SU-DHL-6 (cell line): Measurements from ENCODE around the gene KLHL29.

Experiments
- H2AFZ ChIP-seq: fragments of 200-600 bp; sonication (generic); 2 replicates; pipeline ENCODE4 v1.6.1; 2014; ENCODE audit warnings: low read depth, mild to moderate bottlenecking, moderate library complexity, mixed read lengths, antibody characterized with exemption, low read length; ENCODE audit not compliant: severe bottlenecking
- H3F3A ChIP-seq: fragments of 200-600 bp; shearing (Covaris generic); 2 replicates; pipeline ENCODE4 v1.6.0; 2016; ENCODE audit warnings: antibody characterized with exemption, mild to moderate bottlenecking; ENCODE audit not compliant: insufficient read depth
- H3K27ac ChIP-seq: fragments of 200-600 bp; sonication (generic); 2 replicates; pipeline ENCODE4 v1.5.1; 2016; ENCODE audit warnings: low read depth, mild to moderate bottlenecking, low read length, moderate library complexity, mixed read lengths
- H3K27me3 ChIP-seq: fragments of 200-600 bp; sonication (generic), shearing (Covaris generic); 2 replicates; pipeline ENCODE4 v1.6.0; 2014; ENCODE audit warnings: mild to moderate bottlenecking, low read length
- H3K36me3 ChIP-seq: fragments of 200-600 bp; sonication (generic); 2 replicates; pipeline ENCODE4 v1.6.1; 2014; ENCODE audit warnings: mild to moderate bottlenecking, low read length, mixed read lengths
- H3K4me2 ChIP-seq: fragments of 300-600, 200-600 bp; shearing (Covaris generic), sonication (generic); 2 replicates; pipeline ENCODE4 v1.6.0; 2014; ENCODE audit warnings: low read length, low read depth, mild to moderate bottlenecking; ENCODE audit not compliant: poor library complexity, severe bottlenecking
- H3K4me3 ChIP-seq: fragments of 200-600 bp; sonication (generic); 2 replicates; pipeline ENCODE4 v1.5.1; 2014; ENCODE audit warnings: antibody characterized with exemption, low read length, mild to moderate bottlenecking, mixed read lengths; ENCODE audit not compliant: insufficient read depth, poor library complexity, severe bottlenecking
- H3K79me2 ChIP-seq: fragments of 200-600 bp; sonication (generic); 2 replicates; pipeline ENCODE4 v1.6.1; 2014; ENCODE audit warnings: mild to moderate bottlenecking, low read length, moderate library complexity; ENCODE audit not compliant: insufficient read depth
- H3K9ac ChIP-seq: fragments of 200-600 bp; sonication (generic); 2 replicates; pipeline ENCODE4 v1.7.0; 2014; ENCODE audit warnings: mild to moderate bottlenecking, low read length
- H3K9me2 ChIP-seq: fragments of 200-600 bp; sonication (generic); replicated peaks from 2 replicates; pipeline ENCODE4 v1.6.1; 2014; ENCODE audit warnings: low read length; ENCODE audit not compliant: insufficient read depth
- H3K9me3 ChIP-seq: fragments of 200-600 bp; sonication (generic); 2 replicates; pipeline ENCODE4 v1.6.1; 2014; ENCODE audit warnings: low read length, mixed read lengths; ENCODE audit not compliant: insufficient read depth
- H4K20me1 ChIP-seq: fragments of 200-600 bp; sonication (generic); 2 replicates; pipeline ENCODE4 v1.6.1; 2014; ENCODE audit warnings: low read depth, mild to moderate bottlenecking, antibody characterized with exemption, low read length, moderate library complexity, mixed read lengths
- CTCF ChIP-seq: fragments of 200-600 bp; sonication (generic); IDR thresholded peaks from one replicate; pipeline ENCODE4 v1.5.1; 2017; ENCODE audit warnings: antibody characterized with exemption, mild to moderate bottlenecking, low read length, moderate library complexity; ENCODE audit not compliant: insufficient read depth, poor library complexity, severe bottlenecking
- EZH2phosphoT487 ChIP-seq: fragments of 200-600 bp; sonication (generic), shearing (Covaris generic); conservative IDR thresholded peaks from 2 replicates; pipeline ENCODE4 v1.6.1; 2018; ENCODE audit warnings: mild to moderate bottlenecking, antibody characterized with exemption, low read length, moderate library complexity, mixed read lengths

Gene KLHL29

GRCh38 chr2:23449831-23450331, 64.9 kb downstream of the KLHL29 start:
- H3K9ac ChIP-seq, result no peak overlapping the region
- H4K20me1 ChIP-seq, result no peaks in the 10 kb centered on the region

GRCh38 chr2:23452372-23452771, 67.4 kb downstream of the KLHL29 start:
- no peak overlapping the region for H3K4me2 ChIP-seq
- H3K27me3 ChIP-seq, result no peaks in the 10 kb centered on the region
- H3K79me2 ChIP-seq, result no peaks in the 10 kb centered on the region

More at GRCh38 chr2:23449831-23450331, 64.9 kb downstream of the KLHL29 start:
- Histone ChIP-seq H3K4me3 (no peak overlapping the region), H3K9me2 (no peaks in the 10 kb centered on the region), H3K36me3 (no peaks in the 10 kb centered on the region), H3K27me3 (no peaks in the 10 kb centered on the region), H3K27ac (no peak overlapping the region), H3K9me3 (no peaks in the 10 kb centered on the region), H3K79me2 (no peaks in the 10 kb centered on the region), H3F3A (no peaks in the 10 kb centered on the region), H3K4me2 (no peak overlapping the region), H2AFZ (no peak overlapping the region)
- TF ChIP-seq EZH2phosphoT487 (no peak), CTCF (no peak)

GRCh38 chr2:23452853-23453420, 68.0 kb downstream of the KLHL29 start:
- Histone ChIP-seq H3F3A (no peaks in the 10 kb centered on the region), H4K20me1 (no peaks in the 10 kb centered on the region), H3K27me3 (no peaks in the 10 kb centered on the region)

More at GRCh38 chr2:23452372-23452771, 67.4 kb downstream of the KLHL29 start:
- TF ChIP-seq EZH2phosphoT487, result no peak
- no peak for TF ChIP-seq CTCF
- Histone ChIP-seq H4K20me1 (no peaks in the 10 kb centered on the region), H3K27ac (no peak overlapping the region), H3K9me3 (no peaks in the 10 kb centered on the region), H3K36me3 (no peaks in the 10 kb centered on the region), H3K9ac (no peak overlapping the region), H2AFZ (no peak overlapping the region), H3K9me2 (no peaks in the 10 kb centered on the region), H3F3A (no peaks in the 10 kb centered on the region), H3K4me3 (no peak overlapping the region)

More at GRCh38 chr2:23452853-23453420, 68.0 kb downstream of the KLHL29 start:
- Histone ChIP-seq H3K9me3 (no peaks in the 10 kb centered on the region), H3K4me2 (no peak overlapping the region), H2AFZ (no peak overlapping the region), H3K27ac (no peak overlapping the region), H3K4me3 (no peak overlapping the region), H3K9ac (no peak overlapping the region), H3K9me2 (no peaks in the 10 kb centered on the region), H3K79me2 (no peaks in the 10 kb centered on the region), H3K36me3 (no peaks in the 10 kb centered on the region)
- TF ChIP-seq EZH2phosphoT487 (no peak), CTCF (no peak)
